Body of pancreas (tissue), 4 donors: Measurements from ENCODE around the gene PCSK6. TPM values are rescaled to one million over a fixed set of nuclear protein-coding genes. Genes with fewer than 3 reads are reported as not detected.

ENCODE experiments used
- ATAC-seq: fragments of 150-250 bp; one replicate; pipeline ENCODE4 v1.9.1; 2016
- DNase-seq, 4 donors: peaks; one replicate each; pipeline ENCODE4 v3.0.0-alpha.2; 2019
- H3K27ac ChIP-seq, 4 donors: fragments of 200-600 bp; sonication (generic); 1 replicate in 3 of 4; 2 replicates in 1 of 4; pipeline versions ENCODE4 v1.5.1 to v1.6.1; 2016 to 2019; ENCODE audit warnings: mild to moderate bottlenecking in 1 of 4, mixed read lengths in 1 of 4, moderate library complexity in 1 of 4
- H3K27me3 ChIP-seq, 2 donors: fragments of 200-600 bp; sonication (generic); one replicate each; pipeline ENCODE4 v1.6.0; 2016; ENCODE audit warnings: mild to moderate bottlenecking in 1 of 2
- H3K36me3 ChIP-seq, 2 donors: fragments of 200-600 bp; sonication (generic); replicated peaks in 1 of 2; 2 replicates each; pipeline ENCODE4 v1.5.1; 2016; ENCODE audit warnings: low read depth in 2 of 2; ENCODE audit not compliant: insufficient read depth in 1 of 2
- H3K4me1 ChIP-seq: fragments of 200-600 bp; sonication (generic); one replicate; pipeline ENCODE4 v1.6.0; 2016
- H3K4me3 ChIP-seq, 2 donors: fragments of 200-600 bp; sonication (generic); 1 replicate in 1 of 2; 2 replicates in 1 of 2; pipeline ENCODE4 v1.5.1; 2016 to 2019
- H3K9me3 ChIP-seq, 3 donors: fragments of 200-600 bp; sonication (generic); 1 replicate in 2 of 3; 2 replicates in 1 of 3; pipeline ENCODE4 v1.5.1; 2016
- CTCF ChIP-seq, 7 experiments: fragments of 450-650 bp in 4 of 7; fragments of 200-600 bp in 3 of 7; sonication (generic) in 3 of 7; IDR thresholded peaks; one replicate each; pipeline ENCODE4 v1.5.1; 2016 to 2019; ENCODE audit warnings: antibody characterized with exemption in 7 of 7
- POLR2A ChIP-seq, 3 donors: fragments of 450-650 bp; IDR thresholded peaks; one replicate each; pipeline ENCODE4 v1.6.1; 2016; ENCODE audit warnings: antibody characterized with exemption in 3 of 3, mild to moderate bottlenecking in 2 of 3
- WGBS, 2 donors: methylation state at CpG; one replicate each; pipeline ENCODE4 v1.1.5; 2017; 5-methylcytosine and 5-hydroxymethylcytosine counted together
- intact Hi-C: fragments of 100-400 bp; cut with DNase I; formaldehyde crosslinking; loops from one replicate; pipeline ENCODE4 v1.15.1; 2023
- total RNA-seq, 2 donors: library from RNA; depleted of rRNA; stranded (reverse); fragments of >200 nt; gene quantifications; one replicate each; pipeline ENCODE4 v1.1.0, GENCODE V29; 2016

The PCSK6 gene
- total RNA-seq, 2 donors from 2014 or later: 8.9 to 10.1 TPM

DNA sequence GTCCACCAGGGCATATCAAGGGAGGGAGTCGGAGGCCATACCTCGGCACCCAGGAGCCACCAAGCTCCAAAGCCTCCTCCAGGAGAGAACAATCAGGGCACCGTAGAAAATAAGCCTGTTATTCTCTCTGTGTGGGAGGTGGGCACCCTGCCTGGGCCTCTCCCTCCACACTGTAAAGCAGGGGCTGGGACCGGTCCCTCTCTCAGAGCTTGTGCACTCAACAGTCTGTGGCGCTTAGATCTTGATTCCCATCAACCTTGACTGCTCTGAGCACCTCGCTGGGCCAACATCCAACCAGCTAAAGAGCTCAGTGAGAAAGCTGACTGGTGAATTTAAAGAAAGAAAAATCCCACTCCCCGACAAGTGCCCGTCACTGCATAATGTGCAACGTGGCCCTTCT lies 53.0 kb downstream of the PCSK6 start:
- DNase-seq (no peak), ATAC-seq (no peak)
- WGBS, 2 donors: 88 to 92% methylated on average over 9 of the region's 9 CpGs
- intact Hi-C loops: no loop called here
- Histone ChIP-seq H3K36me3 (no peaks in the 10 kb centered on the region), H3K27ac (no peak overlapping the region), H3K4me3 (no peak overlapping the region), H3K27me3 (no peaks in the 10 kb centered on the region), H3K4me1 (peaks cover 19% of the 10 kb centered on the region), H3K9me3 (no peaks in the 10 kb centered on the region)
- TF ChIP-seq CTCF (IDR thresholded peaks at IDR 0.05) (no peak), POLR2A (IDR thresholded peaks at IDR 0.05) (no peak)

DNA sequence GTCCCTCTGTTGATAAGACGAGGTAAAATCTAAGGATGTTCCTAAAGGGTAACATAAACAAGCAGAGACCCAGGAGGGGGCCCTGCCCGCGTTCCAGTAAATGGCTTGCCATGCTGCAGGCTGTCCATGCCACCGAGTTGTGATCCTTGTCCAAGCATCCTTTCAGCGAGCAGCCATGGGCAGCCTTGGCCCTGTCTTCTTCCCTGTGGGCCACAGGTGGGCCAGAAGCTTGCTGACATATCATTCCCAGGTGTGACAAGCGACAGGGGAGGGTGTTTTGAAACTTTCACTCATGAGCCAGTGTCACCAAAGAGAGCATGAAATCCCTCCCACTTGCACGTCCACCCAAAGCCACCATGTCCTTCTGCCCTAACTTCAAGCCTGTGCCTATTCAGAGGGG lies 53.7 kb downstream of the PCSK6 start:
- H3K4me3 ChIP-seq: no peak overlapping the region

GRCh38 chr15:101434032-101434920 lies 55.2 kb downstream of the PCSK6 start:
- Histone ChIP-seq H3K9me3 (no peaks in the 10 kb centered on the region), H3K4me3 (no peak overlapping the region), H3K27me3 (no peaks in the 10 kb centered on the region), H3K27ac (no peak overlapping the region), H3K36me3 (no peaks in the 10 kb centered on the region), H3K4me1 (peaks cover 8% of the 10 kb centered on the region)
- intact Hi-C loops: no loop called here
- DNase-seq: no peak
- WGBS, 2 donors: 88 to 92% methylated on average over 20 to 21 of the region's 21 CpGs
- TF ChIP-seq CTCF (IDR thresholded peaks at IDR 0.05): no peak
- no peak for TF ChIP-seq POLR2A (IDR thresholded peaks at IDR 0.05)
- no peak for ATAC-seq

More for the DNA sequence above, 53.7 kb downstream of the PCSK6 start:
- no peaks in the 10 kb centered on the region for H3K36me3 ChIP-seq
- DNase-seq (no peak), ATAC-seq (no peak)
- no peaks in the 10 kb centered on the region for H3K27me3 ChIP-seq
- 87 to 91% methylated on average over 7 of the region's 7 CpGs for whole genome bisulfite sequencing, 2 donors
- TF ChIP-seq POLR2A (IDR thresholded peaks at IDR 0.05) (no peak), CTCF (IDR thresholded peaks at IDR 0.05) (no peak)
- no peak overlapping the region for H3K27ac ChIP-seq
- intact Hi-C loops: no loop called here
- no peaks in the 10 kb centered on the region for H3K9me3 ChIP-seq
- H3K4me1 ChIP-seq: peaks cover 19% of the 10 kb centered on the region

DNA sequence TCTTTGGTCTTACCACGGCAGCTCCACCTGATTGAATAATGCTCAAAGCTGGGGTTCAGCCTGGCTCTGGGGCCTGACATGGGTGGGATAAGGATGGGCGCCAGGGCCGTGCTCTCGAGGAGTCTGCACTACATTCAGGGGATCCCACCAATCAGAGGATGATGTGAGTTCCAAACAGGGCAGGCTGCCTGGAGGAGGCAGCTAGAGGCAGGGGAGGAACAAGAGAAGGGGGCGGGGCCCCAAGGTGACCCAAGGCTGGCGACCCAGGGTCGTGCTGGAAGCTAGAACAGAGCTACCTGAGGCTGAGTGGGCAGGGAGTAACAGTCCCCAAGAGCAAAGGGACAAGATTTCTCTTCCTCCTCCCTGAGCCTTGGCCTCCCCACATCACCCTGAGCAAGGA lies 56.1 kb downstream of the PCSK6 start:
- 76 to 81% methylated on average over 7 of the region's 7 CpGs for WGBS, 2 donors
- ATAC-seq: no peak
- no peak for DNase-seq

More for the DNA sequence above, 56.1 kb downstream of the PCSK6 start:
- Histone ChIP-seq H3K4me1 (no peaks in the 10 kb centered on the region), H3K4me3 (no peak overlapping the region), H3K9me3 (no peaks in the 10 kb centered on the region), H3K27ac (no peak overlapping the region), H3K36me3 (no peaks in the 10 kb centered on the region), H3K27me3 (no peaks in the 10 kb centered on the region)
- no peak for TF ChIP-seq CTCF (IDR thresholded peaks at IDR 0.05)
- no peak for TF ChIP-seq POLR2A (IDR thresholded peaks at IDR 0.05)
- intact Hi-C loops: no loop called here
